ENCODE measurements around the gene GOLM1. TPM values are rescaled to one million over a fixed set of nuclear protein-coding genes. Genes with fewer than 3 reads are reported as not detected.

Gene GOLM1
- total and polyA plus RNA-seq, 2 experiments from 2014 or later, result 56.2 to 63.4 TPM

DNA sequence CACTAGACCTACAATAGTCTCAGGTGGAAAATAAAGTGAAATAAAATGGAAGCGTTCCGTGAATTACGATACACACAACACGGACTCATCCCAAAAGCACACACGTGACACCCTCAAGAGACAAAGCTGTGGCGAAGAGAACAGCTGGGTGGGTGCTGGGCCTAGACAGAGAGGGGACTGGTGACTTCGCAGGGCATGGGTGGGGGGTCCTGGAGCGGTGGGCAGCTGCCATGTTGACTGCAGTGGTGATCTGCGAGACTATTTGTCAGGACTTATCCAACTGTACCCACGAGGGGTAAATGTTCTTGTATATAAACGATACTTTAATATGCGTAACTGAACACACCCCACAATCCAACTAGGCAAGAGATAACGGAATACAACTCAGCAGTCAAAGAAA is 52.0 kb downstream of the GOLM1 start:
- no peaks in the 10 kb centered on the region for H4K20me1 ChIP-seq (ENCODE audit: insufficient read depth)
- no peak for TF ChIP-seq EZH2 (IDR thresholded peaks at IDR 0.05; ENCODE audit: insufficient read depth, poor library complexity, severe bottlenecking)
- no peak for TF ChIP-seq EZH2phosphoT487 (IDR thresholded peaks at IDR 0.05; ENCODE audit: insufficient read depth, low read depth)
- 95 to 97% methylated on average over 13 of the region's 13 CpGs for WGBS, 2 experiments (ENCODE audit: low coverage in 1 of 2, low lambda C conversion rate in 2 of 2, missing lambda C conversion rate in 2 of 2)

DNA sequence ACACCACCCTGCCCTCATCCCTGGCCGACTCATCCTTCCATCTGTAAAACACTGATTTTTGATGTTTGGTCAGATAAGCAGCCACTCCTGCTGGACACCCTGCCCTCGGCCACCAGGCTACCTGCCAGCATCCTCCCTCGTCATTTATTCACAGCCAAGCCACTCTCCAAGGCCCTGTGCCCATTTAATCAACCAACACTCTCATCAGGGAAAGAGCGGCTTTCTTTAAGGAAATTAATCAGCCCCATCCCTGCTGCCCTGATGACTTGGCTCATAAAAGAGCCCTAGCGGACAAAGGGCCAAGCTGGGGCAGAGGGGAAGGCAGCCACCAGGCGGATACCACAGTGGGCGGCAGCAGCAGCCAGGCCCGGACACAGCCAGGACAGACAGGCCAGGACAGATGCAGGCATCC is 52.4 kb downstream of the GOLM1 start:
- no peak overlapping the region for H3K27ac ChIP-seq
- no peak for DNase-seq
- H3K27me3 ChIP-seq (replicated peaks; ENCODE audit: insufficient read depth), result no peaks in the 10 kb centered on the region
- H3K4me3 ChIP-seq, result no peak overlapping the region
- WGBS, 2 experiments (ENCODE audit: low coverage in 1 of 2, low lambda C conversion rate in 2 of 2, missing lambda C conversion rate in 2 of 2), result 82% methylated on average over 8 of the region's 8 CpGs
- no peaks in the 10 kb centered on the region for H3K36me3 ChIP-seq (ENCODE audit: low read depth)
- TF ChIP-seq EZH2 (IDR thresholded peaks at IDR 0.05; ENCODE audit: insufficient read depth, poor library complexity, severe bottlenecking) (no peak), EZH2phosphoT487 (IDR thresholded peaks at IDR 0.05; ENCODE audit: insufficient read depth, low read depth) (no peak)
- H3K9me2 ChIP-seq (ENCODE audit: insufficient read depth), result no peaks in the 10 kb centered on the region
- H3K4me2 ChIP-seq (ENCODE audit: unreplicated experiment), result no peak overlapping the region
- H3F3A ChIP-seq (ENCODE audit: insufficient read depth), result peaks cover 5% of the 10 kb centered on the region; the same call in 1 of the 2 replicates
- H3K79me2 ChIP-seq (ENCODE audit: insufficient read depth), result no peaks in the 10 kb centered on the region
- no peak overlapping the region for H2AFZ ChIP-seq
- no peaks in the 10 kb centered on the region for H3K9me3 ChIP-seq (ENCODE audit: low read depth)
- no peak overlapping the region for H3K9ac ChIP-seq
- H3K4me1 ChIP-seq (ENCODE audit: insufficient read depth), result no peaks in the 10 kb centered on the region
- no peaks in the 10 kb centered on the region for H4K20me1 ChIP-seq (ENCODE audit: insufficient read depth)
- in situ Hi-C loops (cut with MboI), result no loop called here

More for the DNA sequence above, 52.0 kb downstream of the GOLM1 start:
- in situ Hi-C loops (cut with MboI), result no loop called here
- no peak overlapping the region for H3K9ac ChIP-seq
- H3K36me3 ChIP-seq (ENCODE audit: low read depth), result no peaks in the 10 kb centered on the region
- no peak overlapping the region for H3K27ac ChIP-seq
- H3F3A ChIP-seq (ENCODE audit: insufficient read depth), result 0 out of 2 replicates have a peak, but pooled peaks cover 1% of the 10 kb centered on the region
- no peak for DNase-seq
- no peaks in the 10 kb centered on the region for H3K4me1 ChIP-seq (ENCODE audit: insufficient read depth)
- no peaks in the 10 kb centered on the region for H3K79me2 ChIP-seq (ENCODE audit: insufficient read depth)
- H3K4me2 ChIP-seq (ENCODE audit: unreplicated experiment), result no peak overlapping the region
- H3K27me3 ChIP-seq (replicated peaks; ENCODE audit: insufficient read depth), result no peaks in the 10 kb centered on the region
- no peaks in the 10 kb centered on the region for H3K9me3 ChIP-seq (ENCODE audit: low read depth)
- H2AFZ ChIP-seq, result no peak overlapping the region
- H3K4me3 ChIP-seq, result no peak overlapping the region
- H3K9me2 ChIP-seq (ENCODE audit: insufficient read depth), result no peaks in the 10 kb centered on the region

DNA sequence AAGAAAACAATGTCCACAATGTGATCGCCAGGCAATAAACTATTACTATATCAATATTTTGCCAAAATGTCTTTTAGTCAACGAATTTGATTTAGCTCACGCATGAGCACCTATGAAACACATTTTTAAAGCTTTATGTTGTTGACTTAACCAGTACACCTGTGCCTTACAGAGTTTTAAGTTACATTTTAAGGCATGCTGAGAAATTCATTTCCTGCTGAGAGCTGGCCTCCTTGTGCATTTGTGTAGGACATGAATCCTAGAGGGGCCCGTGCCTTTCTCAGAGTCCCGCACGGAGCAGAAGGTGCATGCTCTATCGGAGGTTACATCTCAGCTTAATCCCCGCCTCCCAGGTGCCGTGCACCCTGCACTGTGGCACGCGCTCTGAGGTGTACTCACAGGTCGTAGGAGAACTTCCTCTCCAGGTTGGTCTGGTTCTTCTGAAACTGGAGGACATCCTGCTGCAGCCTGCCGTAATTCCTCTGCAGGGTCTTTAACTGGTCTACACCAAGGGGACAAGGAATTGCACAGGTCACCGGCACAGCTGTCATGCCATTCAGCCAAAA is 53.2 kb downstream of the GOLM1 start:
- TF ChIP-seq EZH2phosphoT487 (IDR thresholded peaks at IDR 0.05; ENCODE audit: insufficient read depth, low read depth) (no peak), EZH2 (IDR thresholded peaks at IDR 0.05; ENCODE audit: insufficient read depth, poor library complexity, severe bottlenecking) (no peak)
- whole genome bisulfite sequencing, 2 experiments (ENCODE audit: low coverage in 1 of 2, low lambda C conversion rate in 2 of 2, missing lambda C conversion rate in 2 of 2), result 94 to 95% methylated on average over 14 of the region's 14 CpGs

DNA sequence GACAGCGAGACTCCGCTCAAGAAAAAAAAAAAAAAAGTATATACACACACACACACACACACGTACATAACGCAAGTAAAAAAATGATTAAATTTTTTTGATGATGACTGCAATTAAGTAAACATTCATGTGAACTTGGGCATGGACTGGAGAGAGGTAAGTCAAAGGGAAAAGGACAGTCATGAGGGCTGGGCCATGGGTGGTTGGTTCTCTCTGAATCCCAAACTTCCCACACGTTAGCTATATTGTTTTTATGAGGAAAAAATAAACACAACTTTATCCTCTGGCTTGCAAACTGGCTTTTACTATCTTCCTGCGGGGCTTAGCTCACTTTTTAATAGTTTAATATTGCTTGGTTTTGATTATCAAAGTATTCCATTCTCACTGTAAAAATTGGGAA is 53.7 kb downstream of the GOLM1 start:
- in situ Hi-C loops (cut with MboI), result no loop called here
- Histone ChIP-seq H3K27ac (no peak overlapping the region), H3K27me3 (replicated peaks; ENCODE audit: insufficient read depth) (no peaks in the 10 kb centered on the region), H3K9me3 (ENCODE audit: low read depth) (no peaks in the 10 kb centered on the region), H3K9me2 (ENCODE audit: insufficient read depth) (no peaks in the 10 kb centered on the region), H3F3A (ENCODE audit: insufficient read depth) (peaks cover 6% of the 10 kb centered on the region; the same call in 1 of the 2 replicates), H3K4me2 (ENCODE audit: unreplicated experiment) (no peak overlapping the region), H4K20me1 (ENCODE audit: insufficient read depth) (no peaks in the 10 kb centered on the region), H3K36me3 (ENCODE audit: low read depth) (no peaks in the 10 kb centered on the region), H3K79me2 (ENCODE audit: insufficient read depth) (no peaks in the 10 kb centered on the region), H3K4me1 (ENCODE audit: insufficient read depth) (peaks cover 9% of the 10 kb centered on the region; the same call in 1 of the 2 replicates), H3K4me3 (no peak overlapping the region), H2AFZ (no peak overlapping the region), H3K9ac (no peak overlapping the region)
- no peak for DNase-seq
- 97 to 99% methylated on average over 6 of the region's 6 CpGs for WGBS, 2 experiments (ENCODE audit: low coverage in 1 of 2, low lambda C conversion rate in 2 of 2, missing lambda C conversion rate in 2 of 2)
- TF ChIP-seq EZH2 (IDR thresholded peaks at IDR 0.05; ENCODE audit: insufficient read depth, poor library complexity, severe bottlenecking) (no peak), EZH2phosphoT487 (IDR thresholded peaks at IDR 0.05; ENCODE audit: insufficient read depth, low read depth) (no peak)

More for the DNA sequence above, 53.2 kb downstream of the GOLM1 start:
- in situ Hi-C loops (cut with MboI), result no loop called here
- no peaks in the 10 kb centered on the region for H3K27me3 ChIP-seq (replicated peaks; ENCODE audit: insufficient read depth)
- H3K27ac ChIP-seq, result no peak overlapping the region
- no peaks in the 10 kb centered on the region for H3K36me3 ChIP-seq (ENCODE audit: low read depth)
- H3K9ac ChIP-seq, result no peak overlapping the region
- H3K79me2 ChIP-seq (ENCODE audit: insufficient read depth), result no peaks in the 10 kb centered on the region
- peaks cover 6% of the 10 kb centered on the region; the same call in 1 of the 2 replicates for H3K4me1 ChIP-seq (ENCODE audit: insufficient read depth)
- H3K9me2 ChIP-seq (ENCODE audit: insufficient read depth), result no peaks in the 10 kb centered on the region
- H3F3A ChIP-seq (ENCODE audit: insufficient read depth), result peaks cover 6% of the 10 kb centered on the region; the same call in 1 of the 2 replicates
- H3K4me2 ChIP-seq (ENCODE audit: unreplicated experiment), result no peak overlapping the region
- no peak overlapping the region for H2AFZ ChIP-seq
- H4K20me1 ChIP-seq (ENCODE audit: insufficient read depth), result no peaks in the 10 kb centered on the region
- no peaks in the 10 kb centered on the region for H3K9me3 ChIP-seq (ENCODE audit: low read depth)
- DNase-seq, result no peak
- no peak overlapping the region for H3K4me3 ChIP-seq
